Liver (tissue), 9 donors: ENCODE results near the gene MYBPHL. TPM values are rescaled to one million over a fixed set of nuclear protein-coding genes. Genes with fewer than 3 reads are reported as not detected.

Experiments used
- DNase-seq: peaks from one replicate; pipeline ENCODE4 v3.0.0-alpha.2; 2017; ENCODE audit warnings: low spot score
- H3K27ac ChIP-seq, 2 donors: one replicate each; pipeline ENCODE4 v1.7.0; 2013; ENCODE audit warnings: inconsistent platforms in 2 of 2, low read length in 2 of 2, control low read depth in 1 of 2, low read depth in 1 of 2, mild to moderate bottlenecking in 1 of 2
- H3K27me3 ChIP-seq, 4 donors: one replicate each; pipeline versions ENCODE4 v1.6.1 to v1.7.0; 2013; ENCODE audit warnings: low read length in 3 of 4, inconsistent platforms in 1 of 4, mild to moderate bottlenecking in 1 of 4, moderate library complexity in 1 of 4; ENCODE audit not compliant: control insufficient read depth in 4 of 4, insufficient read depth in 4 of 4
- H3K36me3 ChIP-seq, 4 donors: one replicate each; pipeline versions ENCODE4 v1.6.1 to v1.7.0; 2013; ENCODE audit warnings: low read length in 3 of 4, mild to moderate bottlenecking in 3 of 4, low read depth in 1 of 4, moderate library complexity in 1 of 4; ENCODE audit not compliant: control insufficient read depth in 4 of 4, insufficient read depth in 3 of 4
- H3K4me1 ChIP-seq, 4 donors: one replicate each; pipeline versions ENCODE4 v1.6.1 to v1.7.0; 2013; ENCODE audit warnings: low read length in 3 of 4, mild to moderate bottlenecking in 3 of 4, moderate library complexity in 1 of 4; ENCODE audit not compliant: control insufficient read depth in 4 of 4, insufficient read depth in 4 of 4
- H3K4me3 ChIP-seq, 3 donors: one replicate each; pipeline versions ENCODE4 v1.6.1 to v1.7.0; 2013; ENCODE audit warnings: low read length in 3 of 3, control low read depth in 1 of 3, low read depth in 1 of 3, mild to moderate bottlenecking in 1 of 3
- H3K9ac ChIP-seq, 2 donors: one replicate each; pipeline ENCODE4 v1.7.0; 2013; ENCODE audit warnings: low read length in 2 of 2, mild to moderate bottlenecking in 2 of 2, moderate library complexity in 2 of 2, control low read depth in 1 of 2, low read depth in 1 of 2
- H3K9me3 ChIP-seq, 4 donors: one replicate each; pipeline versions ENCODE4 v1.6.1 to v1.7.0; 2013; ENCODE audit warnings: low read length in 3 of 4; ENCODE audit not compliant: control insufficient read depth in 4 of 4
- ATF3 ChIP-seq: IDR thresholded peaks from 2 replicates; pipeline ENCODE4 v1.6.1; 2016; ENCODE audit warnings: antibody characterized with exemption
- CTCF ChIP-seq: fragments of 150-350 bp; IDR thresholded peaks from 2 replicates; pipeline ENCODE4 v1.5.1; 2017; ENCODE audit warnings: improper control_type of control experiment, low read depth, low read length; ENCODE audit not compliant: missing input control
- EGR1 ChIP-seq, 2 donors: IDR thresholded peaks; 2 replicates each; pipeline ENCODE4 v1.6.1; 2016 to 2018; ENCODE audit warnings: antibody characterized with exemption in 2 of 2, low read depth in 2 of 2
- FOXA1 ChIP-seq: IDR thresholded peaks from 2 replicates; pipeline ENCODE4 v1.6.1; 2016; ENCODE audit warnings: antibody characterized with exemption
- FOXA2 ChIP-seq: IDR thresholded peaks from 2 replicates; pipeline ENCODE4 v1.6.1; 2016; ENCODE audit warnings: antibody characterized with exemption
- GABPA ChIP-seq, 2 donors: IDR thresholded peaks in 1 of 2; conservative IDR thresholded peaks in 1 of 2; 2 replicates each; pipeline ENCODE4 v1.6.1; 2016; ENCODE audit warnings: antibody characterized with exemption in 2 of 2, mild to moderate bottlenecking in 1 of 2, moderate library complexity in 1 of 2
- HNF4A ChIP-seq, 2 donors: conservative IDR thresholded peaks; 2 replicates each; pipeline ENCODE4 v1.6.1; 2016; ENCODE audit warnings: antibody characterized with exemption in 2 of 2, mild to moderate bottlenecking in 2 of 2
- HNF4G ChIP-seq: IDR thresholded peaks from 2 replicates; pipeline ENCODE4 v1.6.1; 2016; ENCODE audit warnings: antibody characterized with exemption
- JUND ChIP-seq, 2 donors: IDR thresholded peaks; 2 replicates each; pipeline ENCODE4 v1.6.1; 2016; ENCODE audit warnings: antibody characterized with exemption in 2 of 2
- MAX ChIP-seq: IDR thresholded peaks from 2 replicates; pipeline ENCODE4 v1.6.1; 2016; ENCODE audit warnings: antibody characterized with exemption
- NR2F2 ChIP-seq: IDR thresholded peaks from 2 replicates; pipeline ENCODE4 v1.6.1; 2016; ENCODE audit warnings: antibody characterized with exemption
- RAD21 ChIP-seq, 2 donors: IDR thresholded peaks; 2 replicates each; pipeline ENCODE4 v1.6.1; 2016; ENCODE audit warnings: antibody characterized with exemption in 2 of 2, mild to moderate bottlenecking in 2 of 2
- REST ChIP-seq: IDR thresholded peaks from 2 replicates; pipeline ENCODE4 v1.6.1; 2016; ENCODE audit warnings: antibody characterized with exemption, mild to moderate bottlenecking
- RXRA ChIP-seq, 2 donors: IDR thresholded peaks; 2 replicates each; pipeline ENCODE4 v1.6.1; 2017 to 2018; ENCODE audit warnings: antibody characterized with exemption in 2 of 2, mild to moderate bottlenecking in 1 of 2
- SP1 ChIP-seq: IDR thresholded peaks from 2 replicates; pipeline ENCODE4 v1.6.1; 2018; ENCODE audit warnings: antibody characterized with exemption, mild to moderate bottlenecking
- TAF1 ChIP-seq: conservative IDR thresholded peaks from 2 replicates; pipeline ENCODE4 v1.6.1; 2016; ENCODE audit warnings: antibody characterized with exemption, mild to moderate bottlenecking
- YY1 ChIP-seq: IDR thresholded peaks from 2 replicates; pipeline ENCODE4 v1.6.1; 2016; ENCODE audit warnings: antibody characterized with exemption, mild to moderate bottlenecking
- ZBTB33 ChIP-seq: IDR thresholded peaks from 2 replicates; pipeline ENCODE4 v1.6.1; 2016; ENCODE audit warnings: antibody characterized with exemption
- WGBS: extraction: QIAGEN DNeasy Blood & Tissue Kit; methylation state at CpG from one replicate; pipeline ENCODE4 v1.1.7; 2013; 5-methylcytosine and 5-hydroxymethylcytosine counted together
- polyA plus RNA-seq, 2 donors: library from polyadenylated mRNA; stranded (reverse) in 1 of 2; unstranded in 1 of 2; fragments of 200-250 nt in 1 of 2; fragments of >200 nt in 1 of 2; fragmentation: Nextera tagmentation in 1 of 2; extraction: Ambion mirVana in 1 of 2; gene quantifications; one replicate each; pipeline versions ENCODE4 v1.2.1 to v1.2.3, GENCODE V29; 2013 to 2015
- total RNA-seq, 2 donors: library from RNA; depleted of rRNA; stranded (reverse); fragments of >200 nt; gene quantifications; one replicate each; pipeline ENCODE4 v1.2.3, GENCODE V29; 2014
- donor health status: healthy.
- donor health status: healthy.
- donor health status: healthy.
- donor health status: healthy.
- donor health status: healthy.

The MYBPHL gene
- total and polyA plus RNA-seq, 4 donors, result not detected

GRCh38 chr1:109261578-109261977, 45.2 kb downstream of the MYBPHL start (continued):
- no peak for TF ChIP-seq NR2F2
- TF ChIP-seq TAF1, result no peak
- TF ChIP-seq ATF3, result no peak
- TF ChIP-seq GABPA (IDR thresholded peaks at IDR 0.05 in 1 of 2, conservative IDR thresholded peaks at IDR 0.05 in 1 of 2), result no peak
- no peak for TF ChIP-seq FOXA1

- Histone ChIP-seq H3K9me3 (no peaks in the 10 kb centered on the region), H3K27ac (no peak overlapping the region), H3K9ac (no peak overlapping the region), H3K36me3 (no peaks in the 10 kb centered on the region), H3K4me3 (no peak overlapping the region), H3K27me3 (no peaks in the 10 kb centered on the region), H3K4me1 (no peaks in the 10 kb centered on the region)
- TF ChIP-seq JUND (IDR thresholded peaks at IDR 0.05), result no peak
- TF ChIP-seq FOXA2, result no peak
- TF ChIP-seq MAX, result no peak
- no peak for TF ChIP-seq GABPA (IDR thresholded peaks at IDR 0.05 in 1 of 2, conservative IDR thresholded peaks at IDR 0.05 in 1 of 2)
- no peak for TF ChIP-seq ATF3
- TF ChIP-seq YY1, result no peak
- no peak for TF ChIP-seq ZBTB33
- TF ChIP-seq SP1, result no peak
- no peak for TF ChIP-seq HNF4A (conservative IDR thresholded peaks at IDR 0.05)
- TF ChIP-seq FOXA1, result no peak
- no peak for TF ChIP-seq HNF4G
- no peak for TF ChIP-seq TAF1
- no peak for TF ChIP-seq RAD21 (IDR thresholded peaks at IDR 0.05)
- no peak for TF ChIP-seq EGR1 (IDR thresholded peaks at IDR 0.05; ENCODE audit: low read depth in 2 of 2)
- no peak for TF ChIP-seq REST
- no peak for TF ChIP-seq RXRA (IDR thresholded peaks at IDR 0.05)
- no peak for TF ChIP-seq CTCF
- TF ChIP-seq NR2F2, result no peak
- DNase-seq, result no peak
- 91% methylated on average over 16 of the region's 16 CpGs for WGBS
Measured at GRCh38 chr1:109261006-109261405, 45.8 kb downstream of the MYBPHL start.
